Muscle of arm (tissue), 14 donors: ENCODE results near the gene TBKBP1. TPM values are rescaled to one million over a fixed set of nuclear protein-coding genes. Genes with fewer than 3 reads are reported as not detected.
A peak's percentile ranks its signal among the peaks of the same experiment; 100 is the strongest.

Experiments used
- DNase-seq: peaks from one replicate; pipeline ENCODE4 v3.0.0-alpha.2; 2013
- long read RNA-seq, 11 donors: transcript quantifications; one replicate each; lab custom pipeline, GENCODE V29; 2026
- polyA plus RNA-seq, 12 donors: library from polyadenylated mRNA; unstranded; fragments of 120-200 nt; gene quantifications; one replicate each; pipeline ENCODE4 v1.2.1, GENCODE V29; 2013; ENCODE audit not compliant: insufficient read length in 12 of 12

TBKBP1 gene
- polyA plus RNA-seq, result 10 to 100 TPM in 11 of 12 donors, not detected in 1; 22.7 to 38.1 (median 28.5) TPM
- long read RNA-seq, donor 1, result 0 reads
- long read RNA-seq, donor 2, result 0 reads
- long read RNA-seq, donor 3, result 0 reads
- long read RNA-seq, donor 4, result 0 reads
- long read RNA-seq, donor 5, partial matches to known transcripts, result 0 of 1 reads
- long read RNA-seq, donor 5, other reads (novel, unspliced or antisense), result 0 of 1 reads
- long read RNA-seq, donor 6, result 0 reads
- long read RNA-seq, donor 7, result 0 reads
- long read RNA-seq, donor 8, full-length matches to known transcripts, result 2 of 7 reads
- long read RNA-seq, donor 8, partial matches to known transcripts, result 5 of 7 reads
- long read RNA-seq, donor 8, other reads (novel, unspliced or antisense), result 0 of 7 reads
- long read RNA-seq, donor 9, result 0 reads
- long read RNA-seq, donor 10, partial matches to known transcripts, result 5 of 5 reads
- long read RNA-seq, donor 10, other reads (novel, unspliced or antisense), result 0 of 5 reads
- long read RNA-seq, donor 11, result 0 reads

GRCh38 chr17:47693731-47694580 is at the start of gene TBKBP1:
Gene TBKBP1, plus strand, starts transcription at chr17:47694161. Its CDS starts 1,952 bp downstream, at chr17:47696113.
- DNase-seq, result peak; percentile 87

GRCh38 chr17:47644324-47644723 is 49.6 kb upstream of the TBKBP1 start:
- DNase-seq, result no peak

GRCh38 chr17:47649153-47649971 is 44.6 kb upstream of the TBKBP1 start, which contains the start of gene KPNB1:
Gene KPNB1, plus strand, starts transcription at chr17:47649919. Its CDS starts 326 bp downstream, at chr17:47650245.
- DNase-seq, result peak; percentile 100

- DNase-seq, result no peak
Observed at GRCh38 chr17:47649972-47650524, 43.9 kb upstream of the TBKBP1 start.

- DNase-seq, result peak; percentile 93
Observed at GRCh38 chr17:47650525-47651522, 43.1 kb upstream of the TBKBP1 start.

- DNase-seq, result no peak
Observed at GRCh38 chr17:47651704-47652103, 42.3 kb upstream of the TBKBP1 start.

GRCh38 chr17:47652570-47652969 is 41.4 kb upstream of the TBKBP1 start:
- DNase-seq, result no peak

GRCh38 chr17:47653442-47653841 is 40.5 kb upstream of the TBKBP1 start:
- no peak for DNase-seq

GRCh38 chr17:47654991-47655390 is 39.0 kb upstream of the TBKBP1 start:
- DNase-seq, result no peak

GRCh38 chr17:47660064-47660492 is 33.9 kb upstream of the TBKBP1 start:
- DNase-seq, result no peak

- DNase-seq, result peak; percentile 52
Observed at GRCh38 chr17:47663912-47664623, 29.9 kb upstream of the TBKBP1 start.

- no peak for DNase-seq
Observed at GRCh38 chr17:47664624-47664941, 29.4 kb upstream of the TBKBP1 start.

- no peak for DNase-seq
Observed at GRCh38 chr17:47665655-47666054, 28.3 kb upstream of the TBKBP1 start.

- DNase-seq, result no peak
Observed at GRCh38 chr17:47669081-47669480, 24.9 kb upstream of the TBKBP1 start.

GRCh38 chr17:47670064-47670463 is 23.9 kb upstream of the TBKBP1 start:
- no peak for DNase-seq

- no peak for DNase-seq
Observed at GRCh38 chr17:47674499-47674898, 19.5 kb upstream of the TBKBP1 start.

GRCh38 chr17:47675380-47676198 is 18.4 kb upstream of the TBKBP1 start:
- no peak for DNase-seq

GRCh38 chr17:47676199-47676472 is 17.8 kb upstream of the TBKBP1 start:
- DNase-seq, result no peak
